HEK293 (cell line): ENCODE results near the gene COQ8A.

Experiments used
- BCL11A ChIP-seq: fragments of 450-650 bp; formaldehyde crosslinking; IDR thresholded peaks from 2 replicates; pipeline ENCODE4 v1.5.1; 2016; ENCODE audit warnings: low read depth, missing biosample characterization, missing genetic modification characterization
- CTCF ChIP-seq: fragments of 450-650 bp; formaldehyde crosslinking; IDR thresholded peaks from 2 replicates; pipeline ENCODE4 v1.5.1; 2016; ENCODE audit warnings: missing biosample characterization, missing genetic modification characterization
- GLIS1 ChIP-seq: fragments of 450-650 bp; formaldehyde crosslinking; IDR thresholded peaks from 2 replicates; pipeline ENCODE4 v1.5.1; 2016; ENCODE audit warnings: missing biosample characterization, missing genetic modification characterization
- PATZ1 ChIP-seq: fragments of 450-650 bp; formaldehyde crosslinking; IDR thresholded peaks from 2 replicates; pipeline ENCODE4 v1.5.1; 2016; ENCODE audit warnings: missing biosample characterization, missing genetic modification characterization
- PBX3 ChIP-seq: sonication (generic); formaldehyde crosslinking; IDR thresholded peaks from 2 replicates; pipeline ENCODE4 v1.8.1; 2022; ENCODE audit warnings: mild to moderate bottlenecking, moderate library complexity, missing genetic modification reagents
- YY1 ChIP-seq: fragments of 450-650 bp; formaldehyde crosslinking; IDR thresholded peaks from 2 replicates; pipeline ENCODE4 v1.5.1; 2018; ENCODE audit warnings: missing biosample characterization, missing genetic modification characterization
- ZBTB26 ChIP-seq: fragments of 450-650 bp; formaldehyde crosslinking; optimal IDR thresholded peaks from 2 replicates; pipeline ENCODE3; 2016; ENCODE audit warnings: missing biosample characterization, mild to moderate bottlenecking, missing genetic modification characterization
- ZNF10 ChIP-seq: fragments of 450-650 bp; formaldehyde crosslinking; IDR thresholded peaks from 2 replicates; pipeline ENCODE4 v1.5.1; 2017; ENCODE audit warnings: missing biosample characterization, missing genetic modification characterization
- ZNF223 ChIP-seq: fragments of 450-650 bp; formaldehyde crosslinking; IDR thresholded peaks from 2 replicates; pipeline ENCODE4 v1.5.1; 2016; ENCODE audit warnings: missing biosample characterization, missing genetic modification characterization
- ZNF23 ChIP-seq: fragments of 450-650 bp; formaldehyde crosslinking; IDR thresholded peaks from 2 replicates; pipeline ENCODE4 v1.5.1; 2016; ENCODE audit warnings: missing biosample characterization, missing genetic modification characterization, borderline replicate concordance
- ZNF626 ChIP-seq: fragments of 450-650 bp; sonication (Bioruptor Pico); formaldehyde crosslinking; IDR thresholded peaks from 2 replicates; pipeline ENCODE4 v1.5.1; 2018; ENCODE audit warnings: missing biosample characterization, missing genetic modification characterization, inconsistent platforms
- ZNF777 ChIP-seq: fragments of 450-650 bp; formaldehyde crosslinking; IDR thresholded peaks from 2 replicates; pipeline ENCODE4 v1.5.1; 2017; ENCODE audit warnings: missing biosample characterization, missing genetic modification characterization, borderline replicate concordance
- ZNF830 ChIP-seq: fragments of 450-650 bp; IDR thresholded peaks from 2 replicates; pipeline ENCODE4 v1.5.0; 2018; ENCODE audit warnings: missing biosample characterization, missing genetic modification characterization, low read depth, mild to moderate bottlenecking, moderate library complexity

- TF ChIP-seq ZNF23 (tag by site-specific recombination) (no peak), GLIS1 (tag by site-specific recombination) (no peak), CTCF (tag by site-specific recombination) (no peak), PBX3 (no peak), PATZ1 (tag by site-specific recombination) (no peak), ZNF626 (tag by site-specific recombination) (no peak), ZNF10 (tag by site-specific recombination) (no peak), ZBTB26 (tag by site-specific recombination) (no peak), ZNF777 (no peak), BCL11A (tag by site-specific recombination) (no peak), ZNF830 (tag by site-specific recombination) (no peak), ZNF223 (tag by site-specific recombination) (no peak), YY1 (no peak)
Observed at GRCh38 chr1:226948996-226949395, 8.9 kb downstream of the COQ8A start.
